Stimulated activated CD4-positive, alpha-beta T cell treated with anti-CD3 and anti-CD28 coated beads, TNF-alpha, amount 100 ng/mL, for 24 hours (primary cell): ENCODE results near the gene LRRC41.
"Not testable (repeated sequence)": the region's sequence is repeated elsewhere in the genome, so short reads cannot be mapped to it uniquely, and the experiment has no call there.

Experiments used
- DNase-seq, 3 experiments: peaks; one replicate each; pipeline ENCODE4 v3.0.0-alpha.2; 2020; ENCODE audit warnings: low read depth in 3 of 3

The LRRC41 gene

DNA sequence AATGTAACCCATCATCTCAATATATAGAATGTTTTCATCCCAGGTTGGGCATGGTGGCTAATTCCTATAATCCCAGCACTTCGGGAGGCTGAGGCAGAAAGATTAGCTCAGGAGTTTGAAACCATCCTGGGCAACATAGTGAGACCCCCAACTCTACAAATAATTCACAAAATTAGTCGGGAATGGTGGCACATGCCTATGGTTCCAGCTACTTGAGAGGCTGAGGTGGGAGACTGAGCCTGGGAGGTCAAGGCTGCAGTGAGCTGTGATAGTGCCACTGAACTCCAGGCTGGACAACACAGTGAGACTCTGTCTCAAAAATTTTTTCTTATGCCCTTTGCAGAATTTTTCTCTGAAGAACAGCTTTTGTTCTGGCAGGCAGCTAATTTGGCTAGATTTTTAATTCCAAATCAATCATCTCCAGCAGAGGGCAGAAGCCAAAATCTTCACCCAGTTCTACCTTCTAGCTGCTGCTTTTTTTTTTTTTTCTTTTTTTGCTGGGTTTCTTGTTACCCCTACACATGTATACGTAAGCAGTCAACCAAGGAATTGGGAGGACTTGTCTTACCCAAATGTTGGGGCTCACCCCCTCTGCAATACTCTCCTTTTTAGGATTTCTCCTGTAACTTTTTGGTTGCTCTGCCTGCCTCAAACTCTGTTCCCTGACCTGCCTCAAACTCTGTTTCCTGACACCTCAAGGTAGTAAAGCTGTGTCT lies 58.6 kb downstream of the LRRC41 start:
- DNase-seq = no peak

DNA sequence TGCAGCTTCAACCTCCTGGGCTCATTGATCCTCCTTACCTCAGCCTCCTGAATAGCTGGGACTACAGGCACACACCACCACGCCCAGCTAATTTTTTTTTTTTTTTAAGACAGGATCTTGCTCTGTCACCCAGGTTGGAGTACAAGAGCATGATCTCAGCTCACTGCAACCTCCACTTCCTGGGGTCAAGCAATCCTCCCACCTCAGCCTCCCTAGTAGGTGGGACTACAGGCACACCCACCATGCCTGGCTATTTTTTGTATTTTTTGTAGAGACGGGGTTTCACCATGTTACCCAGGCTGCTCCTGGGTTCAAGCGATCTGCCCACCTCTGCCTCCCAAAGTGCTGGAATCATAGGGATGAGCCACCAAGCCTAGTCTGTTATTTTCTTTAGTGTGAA lies 59.6 kb downstream of the LRRC41 start:
- DNase-seq = not testable (repeated sequence)

DNA sequence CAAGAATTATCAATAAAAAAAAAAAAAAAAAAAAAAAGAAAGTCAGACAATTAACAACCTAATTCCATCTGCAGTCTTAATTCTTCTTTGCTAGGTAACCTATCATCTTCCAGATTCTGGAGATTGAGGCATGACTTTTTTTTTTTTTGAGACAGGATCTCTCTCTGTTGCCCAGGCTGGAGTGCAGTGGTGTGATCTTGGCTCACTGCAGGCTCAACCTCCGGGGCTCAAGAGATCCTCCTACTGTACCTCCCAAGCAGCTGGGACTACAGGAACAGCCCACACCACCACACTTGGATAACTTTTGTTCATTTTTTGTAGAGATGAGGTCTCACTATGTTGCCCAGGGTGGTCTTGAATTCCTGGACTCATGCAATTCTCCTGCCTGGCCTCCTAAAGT lies 60.5 kb downstream of the LRRC41 start:
- no peak for DNase-seq

DNA sequence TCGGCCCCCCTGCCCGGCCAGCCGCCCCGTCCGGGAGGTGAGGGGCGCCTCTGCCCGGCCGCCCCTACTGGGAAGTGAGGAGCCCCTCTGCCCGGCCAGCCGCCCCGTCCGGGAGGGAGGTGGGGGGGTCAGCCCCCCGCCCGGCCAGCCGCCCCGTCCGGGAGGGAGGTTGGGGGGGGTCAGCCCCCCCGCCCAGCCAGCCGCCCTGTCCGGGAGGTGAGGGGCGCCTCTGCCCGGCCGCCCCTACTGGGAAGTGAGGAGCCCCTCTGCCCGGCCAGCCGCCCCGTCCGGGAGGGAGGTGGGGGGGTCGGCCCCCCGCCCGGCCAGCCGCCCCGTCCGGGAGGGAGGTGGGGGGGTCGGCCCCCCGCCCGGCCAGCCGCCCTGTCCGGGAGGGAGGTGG lies 61.7 kb downstream of the LRRC41 start:
- DNase-seq = not testable (repeated sequence)

DNA sequence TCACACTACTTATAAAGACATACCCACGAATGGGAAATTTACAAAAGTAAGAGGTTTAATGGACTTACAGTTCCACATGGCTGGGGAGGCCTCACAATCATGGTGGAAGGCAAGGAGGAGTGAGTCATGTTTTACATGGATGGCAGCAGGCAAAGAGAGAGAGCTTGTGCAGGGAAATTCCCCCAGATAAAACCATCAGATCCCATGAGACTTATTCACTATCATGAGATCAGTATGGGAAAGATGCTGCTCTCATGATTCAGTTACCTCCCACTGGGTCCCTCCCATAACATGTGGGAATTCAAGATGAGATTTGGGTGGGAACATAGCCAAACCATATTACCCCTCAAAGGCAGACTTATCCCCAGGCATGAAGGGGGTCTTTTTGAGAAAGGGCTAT lies 64.6 kb downstream of the LRRC41 start:
- DNase-seq = not testable (repeated sequence)

DNA sequence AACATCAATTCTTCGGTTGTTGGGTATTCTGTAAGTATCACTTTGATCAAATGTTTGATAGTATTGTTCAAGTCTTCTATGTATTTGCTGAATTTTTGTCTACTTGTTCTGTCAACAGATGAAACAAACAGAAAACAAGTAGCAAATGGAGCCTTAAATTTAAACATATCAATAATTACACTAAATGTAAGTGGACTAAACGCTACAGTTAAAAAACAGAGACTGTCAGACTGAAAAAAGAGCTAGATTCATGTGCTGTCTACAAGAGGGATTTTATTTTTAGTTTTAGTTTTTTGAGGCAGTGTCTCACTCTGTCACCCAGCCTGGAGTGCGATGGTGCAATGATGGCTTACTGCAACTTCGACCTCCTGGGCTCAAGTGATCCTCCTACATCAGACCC lies 66.5 kb downstream of the LRRC41 start:
- DNase-seq = no peak

DNA sequence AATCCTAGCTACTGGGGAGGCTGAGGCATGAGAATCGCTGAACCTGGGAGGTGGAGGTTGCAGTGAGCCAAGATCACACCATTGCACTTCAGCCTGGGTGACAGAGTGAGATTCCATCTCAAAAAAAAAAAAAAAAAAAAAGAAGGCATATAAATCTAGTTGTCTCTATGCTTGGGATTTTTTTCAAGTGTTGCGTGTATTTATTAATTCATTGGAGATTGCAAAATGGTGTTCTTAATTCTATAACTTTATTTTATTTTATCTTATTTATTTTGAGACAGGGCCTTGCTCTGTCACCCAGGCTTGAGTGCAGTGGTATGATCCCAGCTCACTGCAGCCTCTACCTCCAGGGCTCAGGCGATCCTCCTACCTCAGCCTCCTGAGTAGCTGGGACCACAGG lies 72.2 kb downstream of the LRRC41 start:
- not testable (repeated sequence) for DNase-seq
